SU-DHL-6 (cell line): ENCODE measurements around the gene NTM.

ENCODE experiments used
- H2AFZ ChIP-seq: fragments of 200-600 bp; sonication (generic); 2 replicates; pipeline ENCODE4 v1.6.1; 2014; ENCODE audit warnings: low read depth, mild to moderate bottlenecking, moderate library complexity, mixed read lengths, antibody characterized with exemption, low read length; ENCODE audit not compliant: severe bottlenecking
- H3F3A ChIP-seq: fragments of 200-600 bp; shearing (Covaris generic); 2 replicates; pipeline ENCODE4 v1.6.0; 2016; ENCODE audit warnings: antibody characterized with exemption, mild to moderate bottlenecking; ENCODE audit not compliant: insufficient read depth
- H3K27ac ChIP-seq: fragments of 200-600 bp; sonication (generic); 2 replicates; pipeline ENCODE4 v1.5.1; 2016; ENCODE audit warnings: low read depth, mild to moderate bottlenecking, low read length, moderate library complexity, mixed read lengths
- H3K27me3 ChIP-seq: fragments of 200-600 bp; sonication (generic), shearing (Covaris generic); 2 replicates; pipeline ENCODE4 v1.6.0; 2014; ENCODE audit warnings: mild to moderate bottlenecking, low read length
- H3K36me3 ChIP-seq: fragments of 200-600 bp; sonication (generic); 2 replicates; pipeline ENCODE4 v1.6.1; 2014; ENCODE audit warnings: mild to moderate bottlenecking, low read length, mixed read lengths
- H3K4me2 ChIP-seq: fragments of 300-600, 200-600 bp; shearing (Covaris generic), sonication (generic); 2 replicates; pipeline ENCODE4 v1.6.0; 2014; ENCODE audit warnings: low read length, low read depth, mild to moderate bottlenecking; ENCODE audit not compliant: poor library complexity, severe bottlenecking
- H3K4me3 ChIP-seq: fragments of 200-600 bp; sonication (generic); 2 replicates; pipeline ENCODE4 v1.5.1; 2014; ENCODE audit warnings: antibody characterized with exemption, low read length, mild to moderate bottlenecking, mixed read lengths; ENCODE audit not compliant: insufficient read depth, poor library complexity, severe bottlenecking
- H3K79me2 ChIP-seq: fragments of 200-600 bp; sonication (generic); 2 replicates; pipeline ENCODE4 v1.6.1; 2014; ENCODE audit warnings: mild to moderate bottlenecking, low read length, moderate library complexity; ENCODE audit not compliant: insufficient read depth
- H3K9ac ChIP-seq: fragments of 200-600 bp; sonication (generic); 2 replicates; pipeline ENCODE4 v1.7.0; 2014; ENCODE audit warnings: mild to moderate bottlenecking, low read length
- H3K9me2 ChIP-seq: fragments of 200-600 bp; sonication (generic); replicated peaks from 2 replicates; pipeline ENCODE4 v1.6.1; 2014; ENCODE audit warnings: low read length; ENCODE audit not compliant: insufficient read depth
- H3K9me3 ChIP-seq: fragments of 200-600 bp; sonication (generic); 2 replicates; pipeline ENCODE4 v1.6.1; 2014; ENCODE audit warnings: low read length, mixed read lengths; ENCODE audit not compliant: insufficient read depth
- H4K20me1 ChIP-seq: fragments of 200-600 bp; sonication (generic); 2 replicates; pipeline ENCODE4 v1.6.1; 2014; ENCODE audit warnings: low read depth, mild to moderate bottlenecking, antibody characterized with exemption, low read length, moderate library complexity, mixed read lengths
- EZH2phosphoT487 ChIP-seq: fragments of 200-600 bp; sonication (generic), shearing (Covaris generic); conservative IDR thresholded peaks from 2 replicates; pipeline ENCODE4 v1.6.1; 2018; ENCODE audit warnings: mild to moderate bottlenecking, antibody characterized with exemption, low read length, moderate library complexity, mixed read lengths
- TF ChIP-seq, protein P1 (sequence below): fragments of 200-600 bp; sonication (generic); IDR thresholded peaks from one replicate; pipeline ENCODE4 v1.5.1; 2017; ENCODE audit warnings: antibody characterized with exemption, mild to moderate bottlenecking, low read length, moderate library complexity; ENCODE audit not compliant: insufficient read depth, poor library complexity, severe bottlenecking

The NTM gene

GRCh38 chr11:131583421-131583820 is 213.0 kb downstream of the NTM start:
- H3K27me3 ChIP-seq: no peaks in the 10 kb centered on the region
- no peaks in the 10 kb centered on the region for H3K79me2 ChIP-seq
- no peaks in the 10 kb centered on the region for H3K36me3 ChIP-seq
- no peak overlapping the region for H3K27ac ChIP-seq
- no peaks in the 10 kb centered on the region for H3K9me3 ChIP-seq
- no peaks in the 10 kb centered on the region for H3F3A ChIP-seq
- H3K9ac ChIP-seq: no peak overlapping the region
- H3K4me2 ChIP-seq: no peak overlapping the region
- no peaks in the 10 kb centered on the region for H4K20me1 ChIP-seq
- H3K4me3 ChIP-seq: no peak overlapping the region
- H2AFZ ChIP-seq: no peak overlapping the region
- H3K9me2 ChIP-seq: no peaks in the 10 kb centered on the region
- TF ChIP-seq, protein P1, sequence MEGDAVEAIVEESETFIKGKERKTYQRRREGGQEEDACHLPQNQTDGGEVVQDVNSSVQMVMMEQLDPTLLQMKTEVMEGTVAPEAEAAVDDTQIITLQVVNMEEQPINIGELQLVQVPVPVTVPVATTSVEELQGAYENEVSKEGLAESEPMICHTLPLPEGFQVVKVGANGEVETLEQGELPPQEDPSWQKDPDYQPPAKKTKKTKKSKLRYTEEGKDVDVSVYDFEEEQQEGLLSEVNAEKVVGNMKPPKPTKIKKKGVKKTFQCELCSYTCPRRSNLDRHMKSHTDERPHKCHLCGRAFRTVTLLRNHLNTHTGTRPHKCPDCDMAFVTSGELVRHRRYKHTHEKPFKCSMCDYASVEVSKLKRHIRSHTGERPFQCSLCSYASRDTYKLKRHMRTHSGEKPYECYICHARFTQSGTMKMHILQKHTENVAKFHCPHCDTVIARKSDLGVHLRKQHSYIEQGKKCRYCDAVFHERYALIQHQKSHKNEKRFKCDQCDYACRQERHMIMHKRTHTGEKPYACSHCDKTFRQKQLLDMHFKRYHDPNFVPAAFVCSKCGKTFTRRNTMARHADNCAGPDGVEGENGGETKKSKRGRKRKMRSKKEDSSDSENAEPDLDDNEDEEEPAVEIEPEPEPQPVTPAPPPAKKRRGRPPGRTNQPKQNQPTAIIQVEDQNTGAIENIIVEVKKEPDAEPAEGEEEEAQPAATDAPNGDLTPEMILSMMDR: no peak
- no peak for TF ChIP-seq EZH2phosphoT487

DNA sequence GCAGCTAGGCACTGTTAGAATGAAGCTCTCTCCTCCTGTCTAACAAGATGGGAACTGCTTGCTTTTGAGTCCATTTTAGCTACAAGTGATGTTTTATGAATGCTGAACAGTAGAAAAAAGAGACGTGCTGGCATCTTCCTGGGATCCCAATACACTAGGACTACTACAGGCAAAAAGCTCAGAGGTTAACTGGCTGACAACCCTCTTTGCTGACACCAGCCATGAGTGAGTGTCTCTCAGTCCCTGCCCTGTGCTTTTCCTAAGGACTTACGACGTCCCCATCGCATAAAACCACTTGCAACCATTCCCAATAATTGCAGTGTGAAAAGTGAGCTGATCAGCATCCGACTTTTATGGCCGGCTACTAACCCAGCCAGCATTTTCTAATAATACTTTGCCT is 213.5 kb downstream of the NTM start:
- no peaks in the 10 kb centered on the region for H3F3A ChIP-seq
- H2AFZ ChIP-seq: no peak overlapping the region
- no peak overlapping the region for H3K27ac ChIP-seq
- no peaks in the 10 kb centered on the region for H3K79me2 ChIP-seq
- no peak overlapping the region for H3K9ac ChIP-seq
- H4K20me1 ChIP-seq: no peaks in the 10 kb centered on the region
- H3K36me3 ChIP-seq: no peaks in the 10 kb centered on the region
- H3K4me3 ChIP-seq: no peak overlapping the region
- TF ChIP-seq, protein P1: no peak
- TF ChIP-seq EZH2phosphoT487: no peak
- H3K9me2 ChIP-seq: no peaks in the 10 kb centered on the region
- H3K27me3 ChIP-seq: no peaks in the 10 kb centered on the region
- H3K9me3 ChIP-seq: no peaks in the 10 kb centered on the region
- H3K4me2 ChIP-seq: no peak overlapping the region

DNA sequence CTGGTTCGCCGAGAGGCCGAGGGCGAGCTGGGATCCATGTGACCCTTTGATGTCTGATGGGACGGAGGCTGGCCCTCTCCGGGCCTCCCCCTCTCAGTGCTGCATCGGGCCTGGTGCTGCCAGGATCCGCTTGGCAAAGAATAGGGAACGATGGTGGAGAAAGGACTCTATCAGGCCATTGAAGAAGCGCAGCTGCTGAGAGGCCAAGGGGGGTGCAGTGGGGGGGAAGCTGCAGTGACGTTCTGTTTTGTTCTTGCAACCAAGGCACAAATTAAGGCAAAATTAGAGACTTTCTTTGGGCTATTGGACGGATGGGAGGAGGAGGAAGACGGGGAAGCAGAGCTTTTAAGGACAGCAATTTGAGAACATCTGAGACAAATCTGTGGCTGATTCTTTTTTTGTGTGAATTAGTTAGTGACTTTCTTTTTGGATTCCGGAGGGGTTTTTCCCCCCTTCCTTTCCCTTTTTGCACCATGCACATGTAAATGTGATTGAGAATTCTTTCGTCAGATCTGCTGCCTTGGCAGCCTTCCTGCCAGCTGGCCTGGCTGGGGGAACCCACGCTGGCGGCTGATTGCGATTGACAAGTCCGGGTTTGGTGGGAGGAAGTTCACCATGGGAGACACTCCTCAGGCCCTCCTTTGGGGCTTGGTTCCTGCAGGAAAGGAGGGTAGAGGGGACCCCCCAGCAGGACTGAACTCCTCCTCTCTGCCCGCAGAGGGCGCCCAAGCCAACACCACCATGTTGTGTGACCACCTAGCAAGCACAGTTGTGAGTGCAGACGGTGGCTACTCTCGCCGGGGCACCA is 214.6 kb downstream of the NTM start:
- Histone ChIP-seq H3K4me2 (no peak overlapping the region), H3K27ac (no peak overlapping the region), H3K9me2 (no peaks in the 10 kb centered on the region), H3K79me2 (no peaks in the 10 kb centered on the region), H3K9me3 (no peaks in the 10 kb centered on the region), H3K36me3 (no peaks in the 10 kb centered on the region), H3K4me3 (no peak overlapping the region), H3K9ac (no peak overlapping the region), H2AFZ (no peak overlapping the region), H3F3A (no peaks in the 10 kb centered on the region), H3K27me3 (no peaks in the 10 kb centered on the region), H4K20me1 (no peaks in the 10 kb centered on the region)
- TF ChIP-seq, protein P1: no peak
- TF ChIP-seq EZH2phosphoT487: no peak
